Hepatocyte (in vitro differentiated cells): Measurements from ENCODE around the gene HEPH. TPM values are rescaled to one million over a fixed set of nuclear protein-coding genes. Genes with fewer than 3 reads are reported as not detected.
"Not testable (repeated sequence)": the region's sequence is repeated elsewhere in the genome, so short reads cannot be mapped to it uniquely, and the experiment has no call there.

Experiments used
- DNase-seq: peaks from one replicate; pipeline ENCODE4 v3.0.0-alpha.2; 2016; ENCODE audit warnings: low spot score
- H2AFZ ChIP-seq: fragments of 200-600 bp; sonication (generic); 2 replicates; pipeline ENCODE4 v1.6.0; 2016; ENCODE audit warnings: antibody characterized with exemption, mild to moderate bottlenecking
- H3K27ac ChIP-seq: fragments of 200-600 bp; sonication (generic); 2 replicates; pipeline ENCODE4 v1.5.1; 2016; ENCODE audit warnings: mild to moderate bottlenecking
- H3K27me3 ChIP-seq: fragments of 200-600 bp; sonication (generic); 2 replicates; pipeline ENCODE4 v1.6.1; 2016
- H3K36me3 ChIP-seq: fragments of 200-600 bp; sonication (generic); replicated peaks from 2 replicates; pipeline ENCODE4 v1.5.1; 2016; ENCODE audit warnings: low read depth; ENCODE audit not compliant: insufficient read depth
- H3K4me1 ChIP-seq: fragments of 200-600 bp; sonication (generic); 2 replicates; pipeline ENCODE4 v1.5.1; 2016; ENCODE audit warnings: mild to moderate bottlenecking, moderate library complexity; ENCODE audit not compliant: insufficient read depth
- H3K4me2 ChIP-seq: fragments of 200-600 bp; sonication (generic); 2 replicates; pipeline ENCODE4 v1.6.0; 2016
- H3K4me3 ChIP-seq: fragments of 200-600 bp; sonication (generic); 2 replicates; pipeline ENCODE4 v1.5.1; 2016; ENCODE audit warnings: mild to moderate bottlenecking
- H3K79me2 ChIP-seq: fragments of 200-600 bp; sonication (generic); 2 replicates; pipeline ENCODE4 v1.6.0; 2017; ENCODE audit warnings: mild to moderate bottlenecking
- H3K9me2 ChIP-seq: fragments of 200-600 bp; sonication (generic); replicated peaks from 2 replicates; pipeline ENCODE4 v1.6.0; 2017; ENCODE audit warnings: mild to moderate bottlenecking; ENCODE audit not compliant: insufficient read depth
- H3K9me3 ChIP-seq: fragments of 200-600 bp; sonication (generic); 2 replicates; pipeline ENCODE4 v1.5.1; 2016; ENCODE audit warnings: low read depth, mild to moderate bottlenecking
- H4K20me1 ChIP-seq: fragments of 200-600 bp; sonication (generic); 2 replicates; pipeline ENCODE4 v1.6.0; 2016; ENCODE audit warnings: mild to moderate bottlenecking; ENCODE audit not compliant: insufficient read depth, poor library complexity, severe bottlenecking
- EZH2 ChIP-seq: fragments of 200-600 bp; sonication (generic); IDR thresholded peaks from 2 replicates; pipeline ENCODE4 v1.6.1; 2016; ENCODE audit warnings: antibody characterized with exemption, mild to moderate bottlenecking, borderline replicate concordance
- EZH2phosphoT487 ChIP-seq: fragments of 200-600 bp; sonication (generic); IDR thresholded peaks from one replicate; pipeline ENCODE4 v1.6.1; 2018; ENCODE audit warnings: antibody characterized with exemption, mild to moderate bottlenecking, low read depth, moderate library complexity; ENCODE audit not compliant: unreplicated experiment, severe bottlenecking
- WGBS: methylation state at CpG from one replicate; pipeline ENCODE4 v1.1.6; 2016; ENCODE audit warnings: low lambda C conversion rate; ENCODE audit errors: missing lambda C conversion rate; 5-methylcytosine and 5-hydroxymethylcytosine counted together
- polyA plus RNA-seq: library from polyadenylated mRNA; unstranded; fragments of >200 nt; fragmentation: Nextera tagmentation; extraction: Ambion mirVana; gene quantifications from 2 replicates; pipeline ENCODE4 v1.2.1, GENCODE V29; 2016
- total RNA-seq: library from RNA; depleted of rRNA; stranded (reverse); fragments of >200 nt; gene quantifications from 2 replicates; pipeline ENCODE4 v1.2.3, GENCODE V29; 2014
- TF ChIP-seq, protein P1 (sequence below): fragments of 200-600 bp; sonication (generic); IDR thresholded peaks from 2 replicates; pipeline ENCODE4 v1.5.1; 2016; ENCODE audit warnings: antibody characterized with exemption, mild to moderate bottlenecking; ENCODE audit not compliant: poor library complexity

Gene HEPH
- total and polyA plus RNA-seq, 2 experiments from 2014 or later = 64.6 to 159 TPM

DNA sequence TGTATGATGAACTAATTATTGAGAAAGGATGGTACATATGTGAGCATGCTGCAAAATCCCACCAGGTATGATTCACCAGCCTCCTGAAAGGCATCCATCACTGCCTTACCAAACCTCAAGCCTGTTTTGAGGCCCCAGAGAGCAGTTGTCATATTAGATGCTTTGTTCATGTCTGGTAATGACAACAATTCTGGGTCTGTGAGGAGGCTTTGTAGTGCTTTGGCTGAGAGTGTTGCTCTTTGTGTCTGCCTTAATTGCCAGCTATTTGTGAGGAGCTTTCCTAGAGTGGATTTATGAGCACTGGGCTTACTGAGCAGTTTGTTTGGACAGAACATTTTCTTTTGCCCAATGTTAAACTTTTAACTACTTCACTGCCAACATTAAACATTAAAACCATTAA, 69.2 kb downstream of the HEPH start:
- H3K4me3 ChIP-seq = no peak overlapping the region
- H4K20me1 ChIP-seq = no peaks in the 10 kb centered on the region
- no peaks in the 10 kb centered on the region for H3K9me2 ChIP-seq
- no peaks in the 10 kb centered on the region for H3K27me3 ChIP-seq
- no peaks in the 10 kb centered on the region for H3K4me1 ChIP-seq
- H3K27ac ChIP-seq = no peak overlapping the region
- no peak overlapping the region for H2AFZ ChIP-seq
- peaks cover 13% of the 10 kb centered on the region for H3K79me2 ChIP-seq
- H3K36me3 ChIP-seq = no peaks in the 10 kb centered on the region
- no peak for TF ChIP-seq EZH2phosphoT487
- TF ChIP-seq EZH2 = no peak
- TF ChIP-seq, protein P1, sequence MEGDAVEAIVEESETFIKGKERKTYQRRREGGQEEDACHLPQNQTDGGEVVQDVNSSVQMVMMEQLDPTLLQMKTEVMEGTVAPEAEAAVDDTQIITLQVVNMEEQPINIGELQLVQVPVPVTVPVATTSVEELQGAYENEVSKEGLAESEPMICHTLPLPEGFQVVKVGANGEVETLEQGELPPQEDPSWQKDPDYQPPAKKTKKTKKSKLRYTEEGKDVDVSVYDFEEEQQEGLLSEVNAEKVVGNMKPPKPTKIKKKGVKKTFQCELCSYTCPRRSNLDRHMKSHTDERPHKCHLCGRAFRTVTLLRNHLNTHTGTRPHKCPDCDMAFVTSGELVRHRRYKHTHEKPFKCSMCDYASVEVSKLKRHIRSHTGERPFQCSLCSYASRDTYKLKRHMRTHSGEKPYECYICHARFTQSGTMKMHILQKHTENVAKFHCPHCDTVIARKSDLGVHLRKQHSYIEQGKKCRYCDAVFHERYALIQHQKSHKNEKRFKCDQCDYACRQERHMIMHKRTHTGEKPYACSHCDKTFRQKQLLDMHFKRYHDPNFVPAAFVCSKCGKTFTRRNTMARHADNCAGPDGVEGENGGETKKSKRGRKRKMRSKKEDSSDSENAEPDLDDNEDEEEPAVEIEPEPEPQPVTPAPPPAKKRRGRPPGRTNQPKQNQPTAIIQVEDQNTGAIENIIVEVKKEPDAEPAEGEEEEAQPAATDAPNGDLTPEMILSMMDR = no peak
- peaks cover 5% of the 10 kb centered on the region for H3K9me3 ChIP-seq
- no peak for DNase-seq
- no peak overlapping the region for H3K4me2 ChIP-seq

DNA sequence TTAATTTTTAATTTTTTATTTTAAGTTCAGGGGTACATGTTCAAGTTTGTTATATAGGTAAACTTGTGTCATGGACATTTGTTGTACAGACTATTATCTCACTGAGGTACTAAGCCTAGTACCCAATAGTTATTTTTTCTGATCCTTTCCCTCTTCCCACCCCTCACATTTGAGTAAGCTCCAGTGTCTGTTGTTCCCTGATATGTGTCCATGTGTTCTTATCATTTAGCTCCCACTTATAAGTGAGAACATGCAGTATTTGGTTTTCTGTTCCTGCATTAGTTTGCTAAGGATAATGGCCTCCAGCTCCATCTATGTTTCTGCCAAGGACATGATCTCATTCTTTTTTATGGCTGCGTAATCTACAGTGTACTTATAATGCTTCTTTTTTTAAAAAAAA, 69.9 kb downstream of the HEPH start:
- not testable (repeated sequence) for H3K9me3 ChIP-seq, H3K36me3 ChIP-seq, H3K27ac ChIP-seq, H2AFZ ChIP-seq, H3K27me3 ChIP-seq, H3K4me2 ChIP-seq, H3K9me2 ChIP-seq, H4K20me1 ChIP-seq, H3K4me3 ChIP-seq, H3K4me1 ChIP-seq, DNase-seq
- H3K79me2 ChIP-seq = peaks cover 13% of the 10 kb centered on the region
- 87% methylated on average over 1 of the region's 1 CpG for WGBS

DNA sequence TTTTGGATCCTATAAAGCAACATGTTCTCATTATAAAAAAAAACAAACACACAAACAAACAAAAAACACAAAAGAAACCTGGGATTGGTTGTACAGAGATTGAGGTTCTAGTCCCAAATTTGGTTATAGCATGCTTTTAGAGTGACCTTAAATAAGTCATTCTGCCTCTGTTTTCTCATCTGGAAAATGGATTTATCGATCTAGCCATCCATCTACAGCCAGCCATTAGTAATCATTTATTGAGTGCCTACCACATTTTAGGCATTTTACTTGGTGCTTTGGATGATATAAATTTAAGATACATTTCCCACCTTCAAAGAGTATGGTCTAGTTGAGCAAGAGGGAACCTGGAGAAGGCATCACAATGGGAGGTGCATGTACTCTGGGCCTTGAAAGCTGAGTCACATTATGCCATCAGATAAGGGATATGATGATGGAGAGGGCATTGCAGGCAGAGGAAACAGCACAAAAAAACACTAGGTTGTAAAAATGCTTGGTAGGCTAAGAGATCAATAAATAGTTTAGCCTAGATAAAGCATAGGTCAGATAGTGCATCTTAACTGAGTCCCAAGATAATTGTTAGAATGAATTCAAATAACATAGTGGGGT, 91.4 kb downstream of the HEPH start:
- no peaks in the 10 kb centered on the region for H3K9me3 ChIP-seq
- no peaks in the 10 kb centered on the region for H3K4me1 ChIP-seq
- H2AFZ ChIP-seq = no peak overlapping the region
- H3K27me3 ChIP-seq = no peaks in the 10 kb centered on the region
- WGBS = 79% methylated on average over 1 of the region's 1 CpG
- TF ChIP-seq, protein P1 = no peak
- TF ChIP-seq EZH2 = no peak
- no peak for TF ChIP-seq EZH2phosphoT487
- no peak overlapping the region for H3K4me2 ChIP-seq
- no peak overlapping the region for H3K4me3 ChIP-seq
- no peak overlapping the region for H3K27ac ChIP-seq
- DNase-seq = no peak
- peaks cover 3% of the 10 kb centered on the region for H3K36me3 ChIP-seq
- H3K9me2 ChIP-seq = no peaks in the 10 kb centered on the region
- no peaks in the 10 kb centered on the region for H4K20me1 ChIP-seq
- H3K79me2 ChIP-seq = no peaks in the 10 kb centered on the region

DNA sequence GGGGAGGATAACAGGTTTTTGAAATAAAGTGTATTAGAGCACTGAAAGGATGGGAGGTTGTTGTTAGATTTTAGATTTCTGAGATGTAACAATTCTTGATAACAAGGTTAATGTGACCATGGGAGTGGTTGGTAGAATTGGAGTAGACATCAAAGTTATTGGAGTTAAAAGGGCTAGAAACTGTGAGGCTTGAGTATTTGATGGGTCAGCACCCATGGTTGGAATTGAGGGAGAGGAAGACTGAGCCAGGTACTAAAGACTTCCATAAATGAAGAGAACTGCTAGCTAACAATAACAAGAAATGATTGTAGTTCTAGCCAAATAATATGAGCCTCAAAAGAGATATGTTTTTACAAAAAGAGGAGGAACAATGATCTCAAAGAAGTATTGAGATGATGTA, 98.8 kb downstream of the HEPH start:
- no peaks in the 10 kb centered on the region for H3K9me3 ChIP-seq
- no peak overlapping the region for H3K27ac ChIP-seq
- H3K27me3 ChIP-seq = no peaks in the 10 kb centered on the region
- H3K4me1 ChIP-seq = no peaks in the 10 kb centered on the region
- no peaks in the 10 kb centered on the region for H3K79me2 ChIP-seq
- no peak overlapping the region for H3K4me2 ChIP-seq
- no peaks in the 10 kb centered on the region for H4K20me1 ChIP-seq
- H2AFZ ChIP-seq = no peak overlapping the region
- no peaks in the 10 kb centered on the region for H3K36me3 ChIP-seq
- no peaks in the 10 kb centered on the region for H3K9me2 ChIP-seq
- H3K4me3 ChIP-seq = no peak overlapping the region
- TF ChIP-seq EZH2phosphoT487 = no peak
- TF ChIP-seq, protein P1 = no peak
- TF ChIP-seq EZH2 = no peak
- no peak for DNase-seq

Other genes with a start within 250 kb of the HEPH start
- gene VSIG4, start 124.2 kb upstream of the HEPH start, total RNA-seq = 5.3 and 8.8 TPM in 2 replicates
- gene VSIG4, start 124.2 kb upstream of the HEPH start, polyA plus RNA-seq = 3.2 and 5.6 TPM in 2 replicates